Liver (tissue), 9 donors: Measurements from ENCODE around the gene PRDM8. TPM values are rescaled to one million over a fixed set of nuclear protein-coding genes. Genes with fewer than 3 reads are reported as not detected.

Experiments used
- DNase-seq: peaks from one replicate; pipeline ENCODE4 v3.0.0-alpha.2; 2017; ENCODE audit warnings: low spot score
- H3K27ac ChIP-seq, 2 donors: one replicate each; pipeline ENCODE4 v1.7.0; 2013; ENCODE audit warnings: inconsistent platforms in 2 of 2, low read length in 2 of 2, control low read depth in 1 of 2, low read depth in 1 of 2, mild to moderate bottlenecking in 1 of 2
- H3K27me3 ChIP-seq, 4 donors: one replicate each; pipeline versions ENCODE4 v1.6.1 to v1.7.0; 2013; ENCODE audit warnings: low read length in 3 of 4, inconsistent platforms in 1 of 4, mild to moderate bottlenecking in 1 of 4, moderate library complexity in 1 of 4; ENCODE audit not compliant: control insufficient read depth in 4 of 4, insufficient read depth in 4 of 4
- H3K36me3 ChIP-seq, 4 donors: one replicate each; pipeline versions ENCODE4 v1.6.1 to v1.7.0; 2013; ENCODE audit warnings: low read length in 3 of 4, mild to moderate bottlenecking in 3 of 4, low read depth in 1 of 4, moderate library complexity in 1 of 4; ENCODE audit not compliant: control insufficient read depth in 4 of 4, insufficient read depth in 3 of 4
- H3K4me1 ChIP-seq, 4 donors: one replicate each; pipeline versions ENCODE4 v1.6.1 to v1.7.0; 2013; ENCODE audit warnings: low read length in 3 of 4, mild to moderate bottlenecking in 3 of 4, moderate library complexity in 1 of 4; ENCODE audit not compliant: control insufficient read depth in 4 of 4, insufficient read depth in 4 of 4
- H3K4me3 ChIP-seq, 3 donors: one replicate each; pipeline versions ENCODE4 v1.6.1 to v1.7.0; 2013; ENCODE audit warnings: low read length in 3 of 3, control low read depth in 1 of 3, low read depth in 1 of 3, mild to moderate bottlenecking in 1 of 3
- H3K9ac ChIP-seq, 2 donors: one replicate each; pipeline ENCODE4 v1.7.0; 2013; ENCODE audit warnings: low read length in 2 of 2, mild to moderate bottlenecking in 2 of 2, moderate library complexity in 2 of 2, control low read depth in 1 of 2, low read depth in 1 of 2
- H3K9me3 ChIP-seq, 4 donors: one replicate each; pipeline versions ENCODE4 v1.6.1 to v1.7.0; 2013; ENCODE audit warnings: low read length in 3 of 4; ENCODE audit not compliant: control insufficient read depth in 4 of 4
- ATF3 ChIP-seq: IDR thresholded peaks from 2 replicates; pipeline ENCODE4 v1.6.1; 2016; ENCODE audit warnings: antibody characterized with exemption
- CTCF ChIP-seq: fragments of 150-350 bp; IDR thresholded peaks from 2 replicates; pipeline ENCODE4 v1.5.1; 2017; ENCODE audit warnings: improper control_type of control experiment, low read depth, low read length; ENCODE audit not compliant: missing input control
- FOXA1 ChIP-seq: IDR thresholded peaks from 2 replicates; pipeline ENCODE4 v1.6.1; 2016; ENCODE audit warnings: antibody characterized with exemption
- FOXA2 ChIP-seq: IDR thresholded peaks from 2 replicates; pipeline ENCODE4 v1.6.1; 2016; ENCODE audit warnings: antibody characterized with exemption
- GABPA ChIP-seq, 2 donors: IDR thresholded peaks in 1 of 2; conservative IDR thresholded peaks in 1 of 2; 2 replicates each; pipeline ENCODE4 v1.6.1; 2016; ENCODE audit warnings: antibody characterized with exemption in 2 of 2, mild to moderate bottlenecking in 1 of 2, moderate library complexity in 1 of 2
- HNF4A ChIP-seq, 2 donors: conservative IDR thresholded peaks; 2 replicates each; pipeline ENCODE4 v1.6.1; 2016; ENCODE audit warnings: antibody characterized with exemption in 2 of 2, mild to moderate bottlenecking in 2 of 2
- HNF4G ChIP-seq: IDR thresholded peaks from 2 replicates; pipeline ENCODE4 v1.6.1; 2016; ENCODE audit warnings: antibody characterized with exemption
- JUND ChIP-seq, 2 donors: IDR thresholded peaks; 2 replicates each; pipeline ENCODE4 v1.6.1; 2016; ENCODE audit warnings: antibody characterized with exemption in 2 of 2
- MAX ChIP-seq: IDR thresholded peaks from 2 replicates; pipeline ENCODE4 v1.6.1; 2016; ENCODE audit warnings: antibody characterized with exemption
- NR2F2 ChIP-seq: IDR thresholded peaks from 2 replicates; pipeline ENCODE4 v1.6.1; 2016; ENCODE audit warnings: antibody characterized with exemption
- REST ChIP-seq: IDR thresholded peaks from 2 replicates; pipeline ENCODE4 v1.6.1; 2016; ENCODE audit warnings: antibody characterized with exemption, mild to moderate bottlenecking
- RXRA ChIP-seq, 2 donors: IDR thresholded peaks; 2 replicates each; pipeline ENCODE4 v1.6.1; 2017 to 2018; ENCODE audit warnings: antibody characterized with exemption in 2 of 2, mild to moderate bottlenecking in 1 of 2
- SP1 ChIP-seq: IDR thresholded peaks from 2 replicates; pipeline ENCODE4 v1.6.1; 2018; ENCODE audit warnings: antibody characterized with exemption, mild to moderate bottlenecking
- TAF1 ChIP-seq: conservative IDR thresholded peaks from 2 replicates; pipeline ENCODE4 v1.6.1; 2016; ENCODE audit warnings: antibody characterized with exemption, mild to moderate bottlenecking
- WGBS: extraction: QIAGEN DNeasy Blood & Tissue Kit; methylation state at CpG from one replicate; pipeline ENCODE4 v1.1.7; 2013; 5-methylcytosine and 5-hydroxymethylcytosine counted together
- polyA plus RNA-seq, 2 donors: library from polyadenylated mRNA; stranded (reverse) in 1 of 2; unstranded in 1 of 2; fragments of 200-250 nt in 1 of 2; fragments of >200 nt in 1 of 2; fragmentation: Nextera tagmentation in 1 of 2; extraction: Ambion mirVana in 1 of 2; gene quantifications; one replicate each; pipeline versions ENCODE4 v1.2.1 to v1.2.3, GENCODE V29; 2013 to 2015
- total RNA-seq, 2 donors: library from RNA; depleted of rRNA; stranded (reverse); fragments of >200 nt; gene quantifications; one replicate each; pipeline ENCODE4 v1.2.3, GENCODE V29; 2014
- donor health status: healthy.
- donor health status: healthy.
- donor health status: healthy.
- donor health status: healthy.
- donor health status: healthy.

Gene PRDM8
- total and polyA plus RNA-seq, 4 donors: 0.05 to 0.14 (median 0.08) TPM; not detected in 1

- no peak overlapping the region for H3K9ac ChIP-seq
- 83% methylated on average over 3 of the region's 3 CpGs for WGBS
- no peak for DNase-seq
- H3K9me3 ChIP-seq: no peaks in the 10 kb centered on the region
- TF ChIP-seq NR2F2: no peak
- no peak for TF ChIP-seq TAF1
- TF ChIP-seq JUND (IDR thresholded peaks at IDR 0.05): no peak
- H3K36me3 ChIP-seq: no peaks in the 10 kb centered on the region
- H3K27ac ChIP-seq: no peak overlapping the region
- H3K4me3 ChIP-seq: no peak overlapping the region
- H3K4me1 ChIP-seq: no peaks in the 10 kb centered on the region
- H3K27me3 ChIP-seq: no peaks in the 10 kb centered on the region
These were observed 42.8 kb upstream of the PRDM8 start for GRCh38 chr4:80154545-80154933.

- WGBS: 49% methylated on average over 2 of the region's 2 CpGs
- no peak for TF ChIP-seq MAX
- no peak for TF ChIP-seq GABPA (IDR thresholded peaks at IDR 0.05 in 1 of 2, conservative IDR thresholded peaks at IDR 0.05 in 1 of 2)
- no peaks in the 10 kb centered on the region for H3K27me3 ChIP-seq
- H3K9ac ChIP-seq: no peak overlapping the region
- DNase-seq: no peak
- H3K27ac ChIP-seq: no peak overlapping the region
- no peaks in the 10 kb centered on the region for H3K36me3 ChIP-seq
- no peak overlapping the region for H3K4me3 ChIP-seq
- H3K9me3 ChIP-seq: no peaks in the 10 kb centered on the region
- no peaks in the 10 kb centered on the region for H3K4me1 ChIP-seq
These were observed 41.9 kb upstream of the PRDM8 start for GRCh38 chr4:80155316-80155982.

GRCh38 chr4:80156410-80156809, 40.9 kb upstream of the PRDM8 start:
- TF ChIP-seq SP1 (no peak), HNF4G (no peak), CTCF (no peak), ATF3 (no peak), GABPA (IDR thresholded peaks at IDR 0.05 in 1 of 2, conservative IDR thresholded peaks at IDR 0.05 in 1 of 2) (no peak), RXRA (IDR thresholded peaks at IDR 0.05) (no peak), FOXA1 (no peak), HNF4A (conservative IDR thresholded peaks at IDR 0.05) (no peak), MAX (no peak), FOXA2 (no peak), REST (no peak)
- Histone ChIP-seq H3K9me3 (no peaks in the 10 kb centered on the region), H3K36me3 (no peaks in the 10 kb centered on the region), H3K27me3 (no peaks in the 10 kb centered on the region), H3K4me3 (no peak overlapping the region), H3K9ac (no peak overlapping the region), H3K27ac (no peak overlapping the region), H3K4me1 (no peaks in the 10 kb centered on the region)
- no peak for DNase-seq
- WGBS: 87% methylated on average over 2 of the region's 2 CpGs
